IPS-18c (cell line): Measurements from ENCODE around the gene GTF2IRD1.
"Not testable (repeated sequence)": the region's sequence is repeated elsewhere in the genome, so short reads cannot be mapped to it uniquely, and the experiment has no call there.

Experiments used
- H3K4me3 ChIP-seq: 2 replicates; pipeline ENCODE4 v1.7.0; 2013; ENCODE audit warnings: low read depth, mild to moderate bottlenecking, low read length, moderate library complexity; ENCODE audit not compliant: insufficient read depth
- H3K9me3 ChIP-seq: one replicate; pipeline ENCODE4 v1.6.1; 2013; ENCODE audit warnings: mild to moderate bottlenecking, low read length, moderate library complexity; ENCODE audit not compliant: control insufficient read depth, insufficient read depth

The GTF2IRD1 gene

GRCh38 chr7:74560086-74560719, 106.5 kb downstream of the GTF2IRD1 start:
- Histone ChIP-seq H3K9me3 (peaks cover 2% of the 10 kb centered on the region), H3K4me3 (no peak overlapping the region)

- H3K9me3 ChIP-seq = peaks cover 2% of the 10 kb centered on the region
- H3K4me3 ChIP-seq = no peak overlapping the region
Measured at GRCh38 chr7:74561898-74562613, 108.3 kb downstream of the GTF2IRD1 start.

GRCh38 chr7:74563639-74564038, 109.9 kb downstream of the GTF2IRD1 start:
- not testable (repeated sequence) for H3K9me3 ChIP-seq, H3K4me3 ChIP-seq

- Histone ChIP-seq H3K9me3 (no peaks in the 10 kb centered on the region), H3K4me3 (no peak overlapping the region)
Measured at GRCh38 chr7:74567318-74567668, 113.6 kb downstream of the GTF2IRD1 start.

- Histone ChIP-seq H3K9me3 (no peaks in the 10 kb centered on the region), H3K4me3 (no peak overlapping the region)
Measured at GRCh38 chr7:74568658-74569057, 115.0 kb downstream of the GTF2IRD1 start.

- Histone ChIP-seq H3K9me3 (no peaks in the 10 kb centered on the region), H3K4me3 (no peak overlapping the region)
Measured at GRCh38 chr7:74569501-74570075, 115.9 kb downstream of the GTF2IRD1 start.

GRCh38 chr7:74570533-74571156, 116.9 kb downstream of the GTF2IRD1 start:
- H3K9me3 ChIP-seq = no peaks in the 10 kb centered on the region

GRCh38 chr7:74572301-74572979, 118.7 kb downstream of the GTF2IRD1 start:
- Histone ChIP-seq H3K9me3 (no peaks in the 10 kb centered on the region), H3K4me3 (no peak overlapping the region)

More at GRCh38 chr7:74570533-74571156, 116.9 kb downstream of the GTF2IRD1 start:
- no peak overlapping the region for H3K4me3 ChIP-seq

GRCh38 chr7:74573512-74573911, 119.8 kb downstream of the GTF2IRD1 start:
- no peak overlapping the region for H3K4me3 ChIP-seq
- no peaks in the 10 kb centered on the region for H3K9me3 ChIP-seq

- Histone ChIP-seq H3K9me3 (no peaks in the 10 kb centered on the region), H3K4me3 (no peak overlapping the region)
Measured at GRCh38 chr7:74575083-74575784, 121.5 kb downstream of the GTF2IRD1 start.

- H3K9me3 ChIP-seq = no peaks in the 10 kb centered on the region
Measured at GRCh38 chr7:74575811-74576210, 122.1 kb downstream of the GTF2IRD1 start.

GRCh38 chr7:74579800-74580685, 126.3 kb downstream of the GTF2IRD1 start:
- Histone ChIP-seq H3K4me3 (no peak overlapping the region), H3K9me3 (no peaks in the 10 kb centered on the region)

More at GRCh38 chr7:74575811-74576210, 122.1 kb downstream of the GTF2IRD1 start:
- H3K4me3 ChIP-seq = no peak overlapping the region

- Histone ChIP-seq H3K4me3 (no peak overlapping the region), H3K9me3 (no peaks in the 10 kb centered on the region)
Measured at GRCh38 chr7:74581916-74582440, 128.3 kb downstream of the GTF2IRD1 start.

GRCh38 chr7:74582447-74583039, 128.8 kb downstream of the GTF2IRD1 start:
- Histone ChIP-seq H3K4me3 (no peak overlapping the region), H3K9me3 (no peaks in the 10 kb centered on the region)

- no peak overlapping the region for H3K4me3 ChIP-seq
- H3K9me3 ChIP-seq = no peaks in the 10 kb centered on the region
Measured at GRCh38 chr7:74583630-74584029, 129.9 kb downstream of the GTF2IRD1 start.
